HEK293 (cell line): ENCODE data around the gene GNB5.

Experiments
- TCF7L2 ChIP-seq: IDR thresholded peaks from 2 replicates; pipeline ENCODE4 v1.6.1; 2011; ENCODE audit warnings: low read depth, mild to moderate bottlenecking, inconsistent platforms, low read length, moderate library complexity, borderline replicate concordance
- ZBTB1 ChIP-seq: fragments of 450-650 bp; formaldehyde crosslinking; IDR thresholded peaks from 2 replicates; pipeline ENCODE4 v1.5.1; 2016; ENCODE audit warnings: missing biosample characterization, missing genetic modification characterization
- ZNF660 ChIP-seq: fragments of 450-650 bp; IDR thresholded peaks from 2 replicates; pipeline ENCODE4 v1.5.1; 2018; ENCODE audit warnings: missing biosample characterization, mild to moderate bottlenecking, missing genetic modification characterization
- TF ChIP-seq, protein P1 (sequence below): fragments of 450-650 bp; formaldehyde crosslinking; IDR thresholded peaks from 2 replicates; pipeline ENCODE4 v1.5.1; 2016; ENCODE audit warnings: missing biosample characterization, missing genetic modification characterization

DNA sequence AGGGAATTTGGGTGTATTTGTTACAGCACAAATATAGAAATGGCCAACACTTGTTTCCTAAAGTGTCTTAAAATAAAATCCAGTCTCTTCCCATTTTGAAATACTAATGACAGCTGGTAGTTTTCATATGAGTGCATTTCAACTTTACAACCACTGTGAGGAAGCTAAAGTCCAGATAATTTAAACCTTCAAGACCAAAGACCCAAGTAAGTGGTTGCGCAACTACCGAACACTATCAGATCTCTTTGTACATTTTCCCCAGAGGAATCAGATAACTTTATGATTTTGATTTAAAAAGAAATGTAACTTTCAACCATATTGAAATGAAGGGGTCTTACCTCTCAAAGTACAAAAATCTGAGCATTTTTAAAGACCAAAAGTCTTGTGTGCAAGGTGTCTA lies 92.9 kb downstream of the GNB5 start:
- TF ChIP-seq ZBTB1 (no peak), ZNF660 (tag by site-specific recombination) (no peak), TCF7L2 (no peak)
- TF ChIP-seq, protein P1, sequence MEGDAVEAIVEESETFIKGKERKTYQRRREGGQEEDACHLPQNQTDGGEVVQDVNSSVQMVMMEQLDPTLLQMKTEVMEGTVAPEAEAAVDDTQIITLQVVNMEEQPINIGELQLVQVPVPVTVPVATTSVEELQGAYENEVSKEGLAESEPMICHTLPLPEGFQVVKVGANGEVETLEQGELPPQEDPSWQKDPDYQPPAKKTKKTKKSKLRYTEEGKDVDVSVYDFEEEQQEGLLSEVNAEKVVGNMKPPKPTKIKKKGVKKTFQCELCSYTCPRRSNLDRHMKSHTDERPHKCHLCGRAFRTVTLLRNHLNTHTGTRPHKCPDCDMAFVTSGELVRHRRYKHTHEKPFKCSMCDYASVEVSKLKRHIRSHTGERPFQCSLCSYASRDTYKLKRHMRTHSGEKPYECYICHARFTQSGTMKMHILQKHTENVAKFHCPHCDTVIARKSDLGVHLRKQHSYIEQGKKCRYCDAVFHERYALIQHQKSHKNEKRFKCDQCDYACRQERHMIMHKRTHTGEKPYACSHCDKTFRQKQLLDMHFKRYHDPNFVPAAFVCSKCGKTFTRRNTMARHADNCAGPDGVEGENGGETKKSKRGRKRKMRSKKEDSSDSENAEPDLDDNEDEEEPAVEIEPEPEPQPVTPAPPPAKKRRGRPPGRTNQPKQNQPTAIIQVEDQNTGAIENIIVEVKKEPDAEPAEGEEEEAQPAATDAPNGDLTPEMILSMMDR (tag by site-specific recombination): no peak
